HG03159 (cell line): ENCODE data around the gene WNK1.
A peak's percentile ranks its signal among the peaks of the same experiment; 100 is the strongest.
"Not testable (repeated sequence)": the region's sequence is repeated elsewhere in the genome, so short reads cannot be mapped to it uniquely, and the experiment has no call there.

ENCODE experiments used
- ATAC-seq: cut with Tn5 transposase; IDR thresholded peaks from one replicate; pipeline ENCODE4 v1.9.1; 2021; ENCODE audit warnings: mild to moderate bottlenecking, moderate library complexity; ENCODE audit not compliant: unreplicated experiment

WNK1 gene

GRCh38 chr12:740921-741320, 11.5 kb upstream of the WNK1 start:
- no peak for ATAC-seq

DNA sequence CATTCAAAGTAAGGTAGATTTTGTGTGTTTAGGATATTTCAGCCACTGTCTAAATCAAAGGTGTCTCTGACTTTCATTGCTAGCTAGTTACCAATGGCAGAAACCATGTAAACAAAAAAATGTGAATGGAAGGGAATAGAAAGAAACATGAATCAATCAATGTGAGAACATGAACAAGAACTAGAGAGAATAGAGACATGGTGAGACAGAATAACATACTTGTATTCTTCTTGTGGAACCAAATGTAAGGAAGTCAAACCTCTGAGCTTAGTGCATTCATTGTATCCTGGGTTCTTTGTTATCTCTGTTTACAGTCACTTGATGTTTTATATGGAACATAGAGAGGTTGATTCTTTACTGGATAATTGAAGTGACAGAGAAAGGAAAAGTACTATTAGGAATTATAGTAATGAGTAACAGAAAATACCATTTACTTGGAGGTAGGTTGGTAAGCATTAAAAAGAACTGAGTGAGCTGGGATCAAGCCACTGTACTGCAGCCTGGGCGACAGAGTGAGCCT, 2.6 kb upstream of the WNK1 start:
- no peak for ATAC-seq

GRCh38 chr12:750366-751191, 1.8 kb upstream of the WNK1 start:
- ATAC-seq, result no peak

- ATAC-seq, result peak; percentile 38
Measured at GRCh38 chr12:751192-751998, 984 bp upstream of the WNK1 start.

DNA sequence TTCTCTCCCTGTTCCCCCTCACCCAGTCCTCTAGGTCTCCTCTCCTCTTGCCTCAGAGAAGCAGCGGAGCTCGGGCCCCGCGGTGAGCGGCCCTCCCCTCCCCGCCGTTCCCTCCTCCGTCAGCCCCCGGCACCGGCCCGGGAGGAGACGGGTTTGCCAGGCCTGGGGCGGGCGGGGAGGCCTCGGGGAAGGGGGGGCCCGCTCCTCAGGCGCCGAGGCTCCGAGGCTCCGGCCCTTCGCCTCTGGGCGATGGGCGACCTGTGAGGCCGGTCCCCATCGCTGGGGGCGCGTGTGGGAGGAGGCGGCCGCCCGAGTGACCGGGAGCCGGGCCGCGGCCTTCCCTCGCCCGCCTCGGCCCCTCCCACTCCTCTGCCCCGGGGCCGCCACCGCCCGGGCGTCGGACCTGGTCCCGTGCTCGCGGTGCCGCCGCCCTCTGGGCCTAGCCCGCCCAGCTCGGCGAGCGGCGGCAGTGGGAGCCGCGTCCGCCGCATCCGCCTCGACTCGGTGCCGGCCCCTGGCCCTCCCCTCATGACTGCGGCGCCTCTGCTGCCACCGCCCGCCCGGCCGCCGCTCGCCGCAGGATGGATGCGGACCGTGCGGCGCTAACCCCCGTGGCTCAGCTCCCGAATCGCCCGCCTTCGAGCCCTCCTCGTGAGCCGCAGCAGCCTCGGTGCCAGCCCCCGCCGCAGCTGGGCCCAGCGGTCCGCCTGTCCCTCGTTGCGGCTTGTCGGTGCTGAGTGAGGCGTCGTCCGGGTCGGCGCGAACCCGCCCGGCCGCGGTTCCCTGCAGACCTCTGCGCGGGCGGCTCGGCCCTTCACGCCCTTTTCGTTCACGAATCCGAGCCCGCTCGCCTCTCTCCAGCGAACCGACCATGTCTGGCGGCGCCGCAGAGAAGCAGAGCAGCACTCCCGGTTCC, 574 bp downstream of the WNK1 start:
- peak; percentile 22 for ATAC-seq

DNA sequence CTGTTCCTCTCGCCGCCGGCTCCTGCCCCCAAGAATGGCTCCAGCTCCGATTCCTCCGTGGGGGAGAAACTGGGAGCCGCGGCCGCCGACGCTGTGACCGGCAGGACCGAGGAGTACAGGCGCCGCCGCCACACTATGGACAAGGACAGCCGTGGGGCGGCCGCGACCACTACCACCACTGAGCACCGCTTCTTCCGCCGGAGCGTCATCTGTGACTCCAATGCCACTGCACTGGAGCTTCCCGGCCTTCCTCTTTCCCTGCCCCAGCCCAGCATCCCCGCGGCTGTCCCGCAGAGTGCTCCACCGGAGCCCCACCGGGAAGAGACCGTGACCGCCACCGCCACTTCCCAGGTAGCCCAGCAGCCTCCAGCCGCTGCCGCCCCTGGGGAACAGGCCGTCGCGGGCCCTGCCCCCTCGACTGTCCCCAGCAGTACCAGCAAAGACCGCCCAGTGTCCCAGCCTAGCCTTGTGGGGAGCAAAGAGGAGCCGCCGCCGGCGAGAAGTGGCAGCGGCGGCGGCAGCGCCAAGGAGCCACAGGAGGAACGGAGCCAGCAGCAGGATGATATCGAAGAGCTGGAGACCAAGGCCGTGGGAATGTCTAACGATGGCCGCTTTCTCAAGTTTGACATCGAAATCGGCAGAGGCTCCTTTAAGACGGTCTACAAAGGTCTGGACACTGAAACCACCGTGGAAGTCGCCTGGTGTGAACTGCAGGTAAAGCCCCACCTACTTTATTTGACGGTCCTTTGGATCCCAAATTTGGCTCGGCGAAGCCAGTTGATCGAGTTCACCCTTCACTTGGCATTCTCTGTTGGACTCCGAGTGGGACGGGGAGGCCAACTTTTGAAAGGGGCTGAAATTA, 1.5 kb downstream of the WNK1 start:
- ATAC-seq, result peak; percentile 1

- no peak for ATAC-seq
Measured at GRCh38 chr12:754473-754820, 2.1 kb downstream of the WNK1 start.

GRCh38 chr12:754851-755562, 2.6 kb downstream of the WNK1 start:
- ATAC-seq, result no peak

DNA sequence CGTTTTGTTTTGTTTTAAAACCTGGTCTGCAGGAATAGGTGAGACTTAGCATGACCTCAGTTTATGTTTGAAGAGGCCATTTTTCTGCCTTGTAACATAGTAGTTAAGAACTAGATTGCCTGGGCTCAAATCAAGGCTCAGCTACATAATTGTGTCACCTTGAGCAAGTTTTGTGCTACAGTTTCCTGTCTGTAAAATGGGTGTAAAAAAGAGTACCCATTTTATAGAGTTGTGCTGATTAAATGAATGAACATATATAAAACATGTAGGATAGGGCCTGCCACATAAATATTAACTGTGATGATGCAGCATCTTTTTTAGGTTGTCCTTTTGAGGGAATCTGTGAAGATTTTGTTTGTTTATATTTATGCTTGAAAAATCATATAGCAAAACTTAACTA, 7.2 kb downstream of the WNK1 start:
- no peak for ATAC-seq

- ATAC-seq, result no peak
Measured at GRCh38 chr12:761256-761655, 8.9 kb downstream of the WNK1 start.

DNA sequence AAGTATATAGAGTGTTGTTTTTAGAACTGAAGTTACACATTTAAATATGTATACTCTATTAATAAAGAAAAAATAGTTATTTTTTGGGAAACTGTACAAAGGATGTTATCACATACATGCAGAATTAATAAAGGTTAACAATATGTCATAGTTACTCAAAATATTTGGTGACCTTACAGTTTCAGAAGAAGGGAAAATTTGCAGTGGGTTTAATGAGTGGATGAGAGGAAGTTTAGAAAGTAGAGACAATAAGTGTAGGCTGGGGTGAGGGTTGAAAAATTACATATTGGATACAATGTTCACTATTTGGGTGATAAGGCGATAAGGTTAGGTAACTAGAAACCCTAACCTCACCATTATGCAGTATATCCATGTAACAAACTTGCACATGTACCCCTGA, 13.5 kb downstream of the WNK1 start:
- ATAC-seq, result no peak

- no peak for ATAC-seq
Measured at GRCh38 chr12:768434-768833, 16.1 kb downstream of the WNK1 start.

DNA sequence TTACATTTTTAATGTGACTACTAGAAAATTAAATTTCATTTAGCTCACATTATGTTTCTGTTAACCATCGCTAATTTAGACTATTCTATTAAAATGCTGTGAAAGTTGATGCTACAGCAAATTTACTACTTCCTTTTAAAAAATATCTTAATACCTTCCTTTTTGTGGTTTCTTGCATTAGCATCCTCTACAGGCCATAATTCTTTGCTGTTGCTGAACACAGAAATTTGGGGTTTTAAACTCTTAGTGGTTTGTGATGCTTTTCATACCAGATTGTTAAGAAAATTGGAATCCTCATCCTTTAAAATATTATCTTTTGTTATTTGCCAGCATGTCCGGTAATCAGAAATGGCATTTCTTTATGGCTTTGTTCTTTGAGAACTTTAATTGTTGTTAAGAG, 18.1 kb downstream of the WNK1 start:
- no peak for ATAC-seq

DNA sequence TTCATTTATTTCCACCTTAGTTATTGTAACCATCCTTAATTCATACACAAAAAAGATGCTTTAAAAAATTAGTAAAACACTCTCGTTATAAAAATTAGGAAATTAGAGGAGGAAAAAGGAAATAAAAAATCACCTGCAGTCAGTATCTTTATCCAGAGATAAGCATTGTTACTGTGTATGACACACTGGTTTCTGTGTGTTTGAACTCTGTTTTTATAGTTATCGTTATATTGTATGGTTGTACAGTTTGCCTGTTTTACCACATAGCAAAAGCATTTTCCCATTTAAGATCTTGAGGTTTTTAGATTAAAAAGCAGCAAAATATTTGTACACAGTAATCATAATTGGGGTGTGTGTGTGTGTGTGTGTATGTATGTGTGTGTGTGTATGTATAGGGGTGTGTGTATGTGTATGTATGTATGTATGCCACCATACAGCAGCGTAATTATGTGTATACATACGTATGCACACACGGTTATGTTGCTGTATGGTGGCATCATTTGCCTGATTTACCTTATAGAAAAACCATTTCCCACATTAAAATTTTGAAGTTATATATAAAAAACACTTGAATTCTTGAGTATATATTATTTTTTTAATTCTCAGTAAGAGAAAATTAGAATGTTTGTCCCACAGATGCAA, 19.8 kb downstream of the WNK1 start:
- ATAC-seq, result no peak

DNA sequence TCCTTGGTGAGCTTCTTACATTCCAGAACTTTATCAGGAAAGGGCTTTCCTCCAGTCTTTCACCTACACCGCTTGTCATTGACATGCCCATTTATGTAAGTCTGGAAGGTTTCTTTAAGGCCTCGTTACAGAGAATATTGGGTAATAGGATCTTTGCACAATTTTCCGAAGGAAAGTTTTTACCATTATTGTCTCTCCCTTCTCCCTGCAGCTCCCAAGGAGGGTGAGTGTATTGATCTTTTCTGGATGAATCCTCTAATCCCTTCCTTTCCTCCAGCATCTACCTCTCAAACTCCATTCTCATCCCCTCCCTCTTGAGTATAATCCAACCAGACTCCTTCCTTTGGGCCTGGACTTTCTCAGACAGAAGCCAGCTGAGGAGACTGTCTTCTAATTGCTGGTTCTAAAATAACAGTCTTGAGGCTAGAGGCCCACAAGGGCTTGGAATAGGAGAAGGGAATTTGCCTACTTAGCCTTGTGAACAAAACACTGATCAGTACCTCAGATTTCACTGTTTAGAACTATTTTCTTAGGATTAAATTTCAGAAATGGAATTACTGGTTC, 21.8 kb downstream of the WNK1 start:
- ATAC-seq, result no peak

GRCh38 chr12:775973-776771, 23.8 kb downstream of the WNK1 start:
- not testable (repeated sequence) for ATAC-seq

- ATAC-seq, result not testable (repeated sequence)
Measured at GRCh38 chr12:776772-777373, 24.5 kb downstream of the WNK1 start.
